K562 (cell line): ENCODE measurements around the gene ATP6V1F. TPM values are rescaled to one million over a fixed set of nuclear protein-coding genes. Genes with fewer than 3 reads are reported as not detected.

Experiments used
- MBD2 ChIP-seq: sonication (generic); IDR thresholded peaks from 2 replicates; pipeline ENCODE4 v1.6.1; 2016; ENCODE audit warnings: low read depth, borderline replicate concordance
- MYNN ChIP-seq, 2 experiments: sonication (generic); formaldehyde crosslinking in 1 of 2; IDR thresholded peaks; 2 replicates each; pipeline versions ENCODE4 v1.5.0 to v1.6.1; 2016 to 2020; ENCODE audit warnings: antibody characterized with exemption in 1 of 2, missing genetic modification reagents in 1 of 2
- ZBTB40 ChIP-seq, 2 experiments: fragments of 450-650 bp in 1 of 2; sonication (generic) in 1 of 2; formaldehyde crosslinking in 1 of 2; IDR thresholded peaks; 2 replicates each; pipeline versions ENCODE4 v1.7.1 to v1.9.0; 2016 to 2022; ENCODE audit warnings: inconsistent platforms in 1 of 2, mild to moderate bottlenecking in 1 of 2, missing genetic modification reagents in 1 of 2
- ZBTB8A ChIP-seq: fragments of 450-650 bp; IDR thresholded peaks from 2 replicates; pipeline ENCODE4 v1.6.1; 2018; ENCODE audit warnings: mild to moderate bottlenecking, moderate library complexity; ENCODE audit not compliant: partially characterized antibody
- ZNF134 ChIP-seq: fragments of 250-450 bp; sonication (Bioruptor Pico); conservative IDR thresholded peaks from 2 replicates; pipeline ENCODE4 v1.4.0; 2020
- ZNF518B ChIP-seq: fragments of 250-450 bp; sonication (Bioruptor Pico); IDR thresholded peaks from 2 replicates; pipeline ENCODE4 v1.5.0; 2021; ENCODE audit warnings: mild to moderate bottlenecking, moderate library complexity
- ZNF589 ChIP-seq: fragments of 200-800 bp; sonication (Bioruptor generic); IDR thresholded peaks from 2 replicates; pipeline ENCODE4 v1.6.1; 2016; ENCODE audit warnings: low read depth, missing genetic modification characterization, missing compliant biosample characterization
- polyA plus RNA-seq, 8 experiments: library from polyadenylated mRNA; depleted of rRNA in 4 of 8; stranded (reverse) in 5 of 8; unstranded in 3 of 8; fragments of >200 nt; fragmentation: Nextera tagmentation in 2 of 8; fragmentation: Illumina TruSeq in 1 of 8; extraction: Ambion mirVana in 2 of 8; extraction: Trizol in 1 of 8; gene quantifications; 2 replicates each; pipeline versions ENCODE4 v1.2.1 to v1.2.3, GENCODE V29; 2011 to 2014; ENCODE audit warnings: inconsistent platforms in 1 of 8, missing spikeins in 1 of 8
- total RNA-seq, 7 experiments: library from RNA; depleted of rRNA in 6 of 7; stranded (reverse); fragments of >200 nt in 6 of 7; fragmentation: Illumina TruSeq in 2 of 7; extraction: Trizol in 2 of 7; gene quantifications; 2 replicates each; pipeline versions ENCODE4 v1.2.1 to v1.2.3, GENCODE V29; 2011 to 2021; ENCODE audit warnings: low replicate concordance in 1 of 7
- TF ChIP-seq, protein P1 (sequence below): fragments of 450-650 bp; IDR thresholded peaks from 2 replicates; pipeline ENCODE4 v1.6.1; 2016; ENCODE audit warnings: borderline replicate concordance
- TF ChIP-seq, protein P2 (sequence below): fragments of 450-650 bp; IDR thresholded peaks from 2 replicates; pipeline ENCODE4 v1.6.1; 2016; ENCODE audit warnings: missing biosample characterization, missing genetic modification characterization

The ATP6V1F gene
- total and polyA plus RNA-seq, 9 of the 15 experiments (the other 6 are each of a cell fraction or from before 2014, with no cell fraction given) = 206 to 1,123 (median 542) TPM

GRCh38 chr7:128830231-128831177 lies 32.2 kb upstream of the ATP6V1F start, which contains the start of gene FLNC (continued):
- TF ChIP-seq MBD2 (no peak), MYNN (IDR thresholded peaks at IDR 0.05) (no peak; the same call in 1 of the 2 replicates), MYNN (CRISPR knock-in tag; IDR thresholded peaks at IDR 0.05) (no peak), ZBTB8A (no peak), ZNF589 (no peak; the same call in 1 of the 2 replicates), ZNF134 (CRISPR knock-in tag) (no peak), ZNF518B (no peak), ZBTB40 (IDR thresholded peaks at IDR 0.05) (peak; percentile 51), ZBTB40 (CRISPR knock-in tag; IDR thresholded peaks at IDR 0.05) (no peak)
- TF ChIP-seq, protein P1, sequence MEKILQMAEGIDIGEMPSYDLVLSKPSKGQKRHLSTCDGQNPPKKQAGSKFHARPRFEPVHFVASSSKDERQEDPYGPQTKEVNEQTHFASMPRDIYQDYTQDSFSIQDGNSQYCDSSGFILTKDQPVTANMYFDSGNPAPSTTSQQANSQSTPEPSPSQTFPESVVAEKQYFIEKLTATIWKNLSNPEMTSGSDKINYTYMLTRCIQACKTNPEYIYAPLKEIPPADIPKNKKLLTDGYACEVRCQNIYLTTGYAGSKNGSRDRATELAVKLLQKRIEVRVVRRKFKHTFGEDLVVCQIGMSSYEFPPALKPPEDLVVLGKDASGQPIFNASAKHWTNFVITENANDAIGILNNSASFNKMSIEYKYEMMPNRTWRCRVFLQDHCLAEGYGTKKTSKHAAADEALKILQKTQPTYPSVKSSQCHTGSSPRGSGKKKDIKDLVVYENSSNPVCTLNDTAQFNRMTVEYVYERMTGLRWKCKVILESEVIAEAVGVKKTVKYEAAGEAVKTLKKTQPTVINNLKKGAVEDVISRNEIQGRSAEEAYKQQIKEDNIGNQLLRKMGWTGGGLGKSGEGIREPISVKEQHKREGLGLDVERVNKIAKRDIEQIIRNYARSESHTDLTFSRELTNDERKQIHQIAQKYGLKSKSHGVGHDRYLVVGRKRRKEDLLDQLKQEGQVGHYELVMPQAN = peak; percentile 84; the same call in 1 of the 2 replicates
- TF ChIP-seq, protein P2, sequence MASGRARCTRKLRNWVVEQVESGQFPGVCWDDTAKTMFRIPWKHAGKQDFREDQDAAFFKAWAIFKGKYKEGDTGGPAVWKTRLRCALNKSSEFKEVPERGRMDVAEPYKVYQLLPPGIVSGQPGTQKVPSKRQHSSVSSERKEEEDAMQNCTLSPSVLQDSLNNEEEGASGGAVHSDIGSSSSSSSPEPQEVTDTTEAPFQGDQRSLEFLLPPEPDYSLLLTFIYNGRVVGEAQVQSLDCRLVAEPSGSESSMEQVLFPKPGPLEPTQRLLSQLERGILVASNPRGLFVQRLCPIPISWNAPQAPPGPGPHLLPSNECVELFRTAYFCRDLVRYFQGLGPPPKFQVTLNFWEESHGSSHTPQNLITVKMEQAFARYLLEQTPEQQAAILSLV (tag) = no peak
